GM18868 (cell line): ENCODE data around the gene GON4L.
"Not testable (repeated sequence)": the region's sequence is repeated elsewhere in the genome, so short reads cannot be mapped to it uniquely, and the experiment has no call there.

Experiments used
- ATAC-seq: cut with Tn5 transposase; IDR thresholded peaks from one replicate; pipeline ENCODE4 v1.9.1; 2021; ENCODE audit warnings: mild to moderate bottlenecking, moderate library complexity; ENCODE audit not compliant: unreplicated experiment

The GON4L gene

DNA sequence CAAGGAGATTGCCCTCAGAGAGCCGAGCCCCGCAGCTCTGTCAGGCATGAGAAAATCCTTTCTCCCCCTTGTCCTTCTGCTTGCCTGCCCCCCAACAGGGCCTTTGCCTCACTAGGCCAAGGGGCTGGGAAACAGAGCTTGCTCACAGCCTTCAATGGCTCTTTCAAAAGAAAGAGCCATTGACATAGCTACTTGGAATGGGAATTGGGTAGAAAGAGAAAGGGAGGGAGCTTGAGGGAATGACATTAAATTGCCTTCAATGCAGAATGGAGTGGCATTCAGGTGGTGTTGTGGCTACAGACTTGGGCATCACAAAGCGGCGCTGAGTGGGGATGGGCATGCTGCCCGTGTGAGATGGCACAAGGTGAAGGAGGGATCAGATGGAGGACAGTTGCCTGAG is 15.5 kb upstream of the GON4L start:
- ATAC-seq, result no peak

DNA sequence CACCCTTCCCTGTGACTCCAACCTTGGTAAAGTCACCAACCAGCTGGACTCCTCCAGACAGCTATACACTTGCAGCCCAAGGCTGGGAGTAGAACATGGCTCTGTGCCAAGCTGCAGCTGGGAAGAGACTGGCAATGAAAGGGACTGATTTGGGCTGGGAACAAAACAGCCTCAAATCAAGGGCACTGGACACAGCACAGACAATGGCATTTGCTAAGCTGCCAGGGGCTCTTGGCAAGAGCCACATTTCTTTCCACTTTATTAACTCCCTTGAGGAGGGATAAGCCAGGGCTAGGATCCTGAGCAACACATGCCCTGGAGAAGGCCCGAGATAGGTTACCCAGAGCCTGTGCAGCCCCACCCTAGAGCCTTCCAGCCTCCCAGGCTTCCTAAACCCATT is 14.4 kb upstream of the GON4L start:
- ATAC-seq, result no peak

DNA sequence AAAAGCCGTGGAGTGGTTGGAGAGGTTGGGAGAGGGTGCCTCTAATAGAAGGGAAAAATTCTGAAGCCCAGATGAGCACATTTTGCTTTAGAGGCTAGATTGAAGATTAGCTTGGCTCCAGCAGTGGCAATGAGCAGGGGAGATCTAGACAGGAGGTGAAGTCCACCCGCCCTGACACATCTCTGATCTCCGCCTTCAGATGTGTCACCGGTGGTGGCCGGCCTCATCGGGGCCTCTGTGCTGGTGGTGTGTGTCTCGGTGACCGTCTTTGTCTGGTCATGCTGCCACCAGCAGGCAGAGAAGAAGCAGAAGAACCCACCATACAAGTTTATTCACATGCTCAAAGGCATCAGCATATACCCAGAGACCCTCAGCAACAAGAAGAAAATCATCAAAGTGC is 10.8 kb upstream of the GON4L start:
- no peak for ATAC-seq

DNA sequence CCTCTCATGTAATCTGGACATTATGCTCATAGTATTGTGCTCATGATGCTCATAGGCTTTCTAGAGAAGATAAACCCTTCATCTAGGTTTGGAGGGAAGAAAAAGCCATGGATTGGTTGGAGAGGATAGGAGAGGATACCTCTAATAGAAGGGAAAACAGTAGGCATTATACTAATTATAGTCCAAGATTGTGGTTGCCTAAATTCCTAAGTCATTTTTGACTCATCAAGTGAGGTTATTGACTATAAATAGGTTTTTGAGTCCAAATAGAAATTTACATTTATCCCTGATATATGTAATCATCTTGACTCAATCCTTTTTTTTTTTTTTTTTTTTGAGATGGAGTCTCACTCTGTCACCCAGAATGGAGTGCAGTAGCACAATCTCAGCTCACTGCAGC is 7.4 kb upstream of the GON4L start:
- ATAC-seq, result no peak

DNA sequence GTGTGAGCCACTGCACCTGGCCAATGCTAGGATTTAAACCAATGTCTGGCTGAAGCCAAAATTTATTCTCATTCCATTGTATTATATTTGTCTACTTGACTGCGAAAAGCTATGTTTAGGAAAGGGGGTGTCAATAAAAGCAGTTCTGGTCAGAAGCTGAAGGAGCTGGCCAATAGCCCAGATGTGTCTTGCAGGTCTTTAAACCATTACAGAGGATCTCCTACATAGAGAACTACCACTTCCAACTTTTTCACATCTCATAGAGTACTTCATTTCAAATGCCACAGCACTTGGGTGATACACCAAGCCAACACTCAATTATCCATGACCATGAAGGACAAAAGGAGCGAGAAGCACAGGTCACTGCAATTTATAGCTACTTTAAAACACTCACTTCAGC is 4.9 kb upstream of the GON4L start:
- no peak for ATAC-seq

DNA sequence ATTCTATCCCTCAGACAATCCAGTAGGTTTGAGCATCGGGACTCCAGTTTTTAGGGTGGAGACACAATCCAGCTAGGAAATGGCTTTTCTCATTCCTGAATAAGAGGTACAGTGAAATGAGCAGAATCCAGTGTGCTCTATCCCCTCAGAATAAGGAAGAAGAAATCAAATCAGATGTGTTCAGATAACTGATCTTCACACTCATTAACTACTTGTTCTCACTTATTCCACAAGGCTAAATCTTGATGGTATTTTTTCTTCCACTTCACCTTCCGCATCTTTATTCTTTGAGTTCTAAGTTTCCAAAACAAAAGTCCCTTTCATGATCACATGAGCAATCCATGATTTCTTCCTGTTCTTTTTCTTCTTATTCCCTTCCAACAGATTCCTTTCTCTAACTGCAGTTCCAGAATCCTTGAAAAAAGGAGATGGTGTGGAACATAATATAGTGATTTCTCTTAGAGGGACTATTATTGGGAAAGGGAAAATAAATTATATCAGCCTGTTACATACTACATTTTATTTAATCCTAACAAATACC is 4.0 kb upstream of the GON4L start:
- ATAC-seq, result no peak

DNA sequence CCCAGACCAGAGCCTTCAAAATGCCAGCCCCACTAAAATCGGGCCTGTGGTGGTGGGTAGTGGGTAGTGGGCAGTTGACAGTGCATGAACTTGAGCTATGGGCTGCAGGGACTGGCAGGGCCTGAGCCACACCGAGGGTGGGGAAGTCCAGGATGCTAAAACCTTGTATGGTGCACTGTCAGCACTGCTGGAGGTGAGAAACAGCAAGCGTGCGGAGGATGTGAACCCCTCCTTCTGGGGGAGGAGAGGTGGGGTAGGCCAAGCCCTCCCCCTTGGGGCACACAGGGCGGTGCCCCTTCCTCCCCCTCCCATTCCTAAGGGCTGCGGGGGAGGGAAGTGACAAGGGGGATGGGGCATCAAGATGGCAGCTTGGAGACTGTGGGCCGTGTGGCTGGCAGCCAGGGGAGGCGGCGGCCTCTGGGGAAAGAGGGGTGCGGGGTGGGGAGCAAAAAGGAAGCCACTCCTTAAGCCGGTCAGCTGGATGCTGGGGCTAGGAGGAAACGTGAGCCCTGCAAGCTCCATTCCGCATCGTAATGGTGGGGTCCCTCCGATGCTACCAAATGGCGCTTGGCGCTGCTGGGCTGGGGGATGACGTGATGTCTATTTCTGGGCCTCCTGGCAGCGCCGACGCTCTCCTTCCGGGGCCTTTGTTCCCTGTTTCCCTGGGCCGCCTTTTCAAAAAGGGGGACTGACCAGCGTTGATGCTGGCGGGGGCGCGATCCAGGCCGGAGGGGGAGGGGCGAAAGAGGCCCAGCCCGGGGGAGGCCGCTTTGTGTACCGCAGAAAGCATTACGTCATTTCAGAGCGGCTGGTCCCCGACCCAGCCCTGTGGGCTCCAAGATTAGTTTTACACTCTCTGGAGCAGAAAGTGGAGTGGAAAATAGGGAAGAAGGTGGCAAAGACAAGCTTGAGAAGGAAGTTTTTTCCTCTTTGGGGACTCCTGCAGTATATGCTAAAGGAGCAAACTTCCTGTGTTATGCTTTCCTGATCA is 3.2 kb upstream of the GON4L start:
- no peak for ATAC-seq

DNA sequence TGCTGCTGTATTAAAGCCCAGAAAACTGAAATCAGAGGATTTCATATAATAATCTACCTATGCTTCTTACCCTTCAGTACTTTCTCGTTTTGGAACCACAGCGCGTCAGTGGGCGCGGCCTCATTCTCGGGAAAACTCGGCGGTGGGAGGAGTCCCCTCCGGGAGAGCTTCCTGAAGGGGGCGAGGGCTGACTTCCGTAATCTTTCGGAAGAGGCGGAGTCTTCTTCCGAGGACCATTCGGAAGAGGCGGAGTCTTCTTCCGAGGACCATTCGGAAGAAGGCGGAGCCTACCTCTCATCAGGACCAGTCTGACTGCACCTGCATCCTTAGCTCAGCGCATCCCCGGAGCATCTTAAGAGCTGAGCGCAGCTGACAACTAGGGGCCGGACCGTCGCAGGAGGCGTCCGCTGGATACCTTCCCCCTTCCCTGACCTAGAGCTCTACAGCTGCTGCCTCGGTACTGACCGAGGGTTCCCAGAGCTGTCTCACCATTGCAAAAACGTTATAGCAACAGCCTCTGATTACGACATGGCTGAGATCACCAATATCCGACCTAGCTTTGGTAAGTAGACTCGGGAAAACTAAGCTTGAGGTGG is 2.3 kb upstream of the GON4L start, which contains the start of gene SYT11:
SYT11 (plus strand) TSS at position 334 of the 596 bp plus-strand sequence; CDS start at position 529, 195 bp downstream.
- ATAC-seq, result peak; percentile 69

DNA sequence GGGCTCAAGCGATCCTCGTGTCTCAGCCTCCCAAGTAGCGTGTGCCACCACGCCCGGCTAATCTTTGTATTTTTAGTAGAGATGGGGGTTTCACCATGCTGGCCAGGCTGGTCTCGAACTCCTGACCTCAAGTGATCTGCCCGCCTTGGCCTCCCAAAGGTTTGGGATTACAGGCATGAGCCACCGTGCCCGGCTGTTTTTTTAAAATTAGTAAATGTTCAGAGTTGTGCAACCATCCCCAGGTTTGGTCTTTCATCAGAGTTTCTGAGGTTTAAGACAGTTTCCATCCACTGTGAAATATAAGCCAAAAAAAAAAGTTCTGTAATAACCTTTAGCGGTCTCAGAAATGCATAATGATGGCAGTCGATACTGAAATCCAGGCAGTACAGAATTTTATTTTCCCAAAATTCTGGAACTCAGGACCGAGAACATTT is 1.8 kb upstream of the GON4L start:
- ATAC-seq, result no peak

DNA sequence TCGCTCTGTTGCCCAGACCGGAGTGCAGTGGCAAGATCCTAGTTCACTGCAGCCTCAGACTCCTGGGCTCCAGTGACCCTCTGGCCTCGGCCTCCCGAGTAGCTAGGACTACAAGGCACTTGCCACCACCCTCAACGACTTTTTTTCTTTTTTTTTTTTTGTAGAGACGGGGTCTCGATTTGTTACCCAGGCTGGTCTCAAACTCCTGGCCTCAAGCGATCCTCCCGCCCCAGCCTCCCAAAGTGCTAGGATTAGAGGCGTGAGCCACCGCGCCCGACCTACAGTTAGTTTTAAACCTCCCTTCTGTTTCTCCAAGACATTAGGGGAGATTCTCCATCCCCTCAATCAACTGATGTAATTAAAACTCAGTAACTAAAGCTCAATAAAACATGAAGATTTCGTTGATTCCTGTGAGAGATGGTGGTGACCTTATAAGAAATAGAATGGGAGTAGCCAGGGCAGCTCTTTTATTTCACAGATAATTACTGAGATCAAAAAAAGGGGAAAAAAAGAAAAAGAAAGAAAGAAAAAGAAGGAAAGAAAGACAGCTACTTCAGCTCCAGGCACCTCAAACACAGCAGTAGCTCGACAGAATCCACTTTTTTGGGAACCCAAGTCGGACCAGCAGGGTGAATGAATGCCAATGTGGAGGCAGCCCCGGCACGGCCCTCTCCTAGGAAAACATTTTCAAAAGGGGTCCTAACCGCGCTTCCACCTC is 598 bp downstream of the GON4L start:
- no peak for ATAC-seq

DNA sequence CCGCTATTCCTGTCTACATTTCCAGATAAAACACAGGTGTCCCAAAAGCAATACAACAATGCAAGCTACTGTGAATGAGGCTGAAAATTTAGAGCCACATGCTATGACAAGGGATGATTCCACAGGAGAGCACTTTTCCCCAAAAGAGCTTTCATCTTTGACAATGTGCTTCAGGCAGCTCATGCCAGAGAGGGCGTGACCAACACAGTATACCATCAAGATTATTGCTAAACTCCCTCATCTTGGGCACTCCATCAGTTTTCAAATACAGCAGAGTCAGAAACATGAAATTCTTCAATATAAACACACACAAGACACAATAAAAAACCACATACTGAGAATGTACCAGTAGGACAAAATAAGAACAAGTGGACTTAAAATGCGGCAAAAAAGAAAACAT is 6.7 kb downstream of the GON4L start:
- ATAC-seq, result no peak

DNA sequence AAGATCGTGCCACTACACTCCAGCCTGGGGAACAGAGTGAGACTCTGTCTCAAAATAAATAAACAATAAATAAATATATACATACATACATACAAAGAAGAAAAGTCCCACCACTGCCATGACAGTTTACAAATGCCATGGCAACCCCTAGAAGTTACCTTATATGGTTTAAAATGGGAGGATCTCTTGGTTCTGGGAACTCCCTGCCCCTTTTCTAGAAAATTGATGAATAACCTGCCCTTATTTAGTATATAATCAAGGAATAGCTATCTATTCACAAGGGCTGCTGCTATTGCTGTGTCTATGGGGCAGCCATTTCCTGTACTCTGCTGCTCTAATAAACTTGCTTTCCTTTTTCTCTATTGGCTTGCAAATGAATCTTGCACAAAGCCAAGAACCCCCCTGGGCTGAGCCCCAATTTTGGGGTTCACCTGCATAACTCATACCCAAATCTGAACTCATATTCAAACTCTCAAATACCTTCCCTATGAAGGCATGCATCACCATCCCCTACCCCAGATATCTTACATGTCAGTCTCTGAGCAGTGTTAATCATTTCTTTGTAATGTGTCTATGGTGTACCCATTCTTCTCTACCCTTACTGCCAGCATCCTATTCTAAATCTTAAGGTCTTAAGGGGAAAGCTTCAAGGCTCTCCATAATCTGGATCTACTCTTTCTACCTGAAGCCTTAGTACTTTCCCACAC is 9.0 kb downstream of the GON4L start:
- ATAC-seq, result no peak

DNA sequence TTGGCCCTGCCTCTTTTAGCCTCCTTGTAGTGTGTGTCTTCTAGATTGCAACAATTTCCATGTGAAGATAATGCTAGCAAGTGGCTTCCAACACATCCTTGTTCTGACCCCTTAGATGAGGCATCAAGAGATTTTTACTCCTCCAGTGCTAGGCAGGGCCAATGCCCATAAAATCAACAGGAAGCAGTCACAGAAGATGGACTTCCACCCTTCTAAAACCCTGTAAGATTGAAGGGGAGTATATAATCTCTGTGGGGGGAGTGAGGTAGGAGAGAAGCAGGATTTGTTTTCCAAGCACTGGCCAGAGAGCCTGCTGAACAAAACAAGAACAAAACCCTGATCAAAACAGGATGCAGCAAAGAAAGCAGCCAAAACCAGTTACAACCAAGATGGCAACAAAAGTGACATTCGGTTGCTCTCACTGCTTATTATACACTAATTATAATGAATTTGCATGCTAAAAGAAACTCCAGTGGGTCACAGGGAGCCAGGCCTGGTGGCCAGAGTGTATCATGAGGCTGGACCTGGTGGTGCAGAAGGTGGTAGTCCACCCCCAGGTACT is 12.1 kb downstream of the GON4L start:
- no peak for ATAC-seq

DNA sequence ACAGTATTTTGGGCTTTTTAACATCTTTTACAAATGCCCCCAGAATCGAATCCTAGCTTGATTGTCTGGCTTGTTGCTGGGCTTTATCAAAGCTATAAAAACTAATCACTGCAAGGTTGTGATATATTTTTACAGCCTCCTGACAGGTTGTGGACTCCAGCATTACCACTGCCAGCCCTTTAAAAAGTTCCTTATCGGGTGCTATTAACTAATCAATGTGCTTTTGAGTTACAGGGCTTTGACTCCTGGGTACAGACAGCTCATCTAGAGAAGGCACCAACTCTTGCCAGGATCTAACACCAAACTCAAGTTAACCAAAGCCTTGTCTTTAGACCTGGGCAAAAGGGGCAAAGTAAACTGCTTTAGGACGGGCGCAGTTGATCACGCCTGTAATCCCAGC is 16.6 kb downstream of the GON4L start:
- ATAC-seq, result no peak

DNA sequence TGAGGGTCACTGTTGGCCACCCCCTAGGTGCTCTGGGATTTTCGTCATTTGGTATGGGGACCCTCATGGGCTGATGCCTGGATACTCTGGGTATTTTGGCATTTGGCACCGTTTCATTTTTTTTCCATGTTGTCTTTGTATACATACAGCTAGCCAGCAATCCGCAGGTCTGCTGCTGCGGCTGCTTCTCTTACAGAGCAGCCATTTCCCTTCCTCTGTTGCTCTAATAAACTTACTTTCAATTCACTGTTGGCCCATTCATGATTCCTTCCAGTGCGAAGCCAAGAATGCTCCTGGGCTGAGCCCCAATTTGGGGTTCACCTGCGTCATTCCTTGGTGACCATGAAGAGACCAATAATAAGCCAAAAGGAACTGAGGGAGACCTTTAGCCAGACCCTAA is 21.5 kb downstream of the GON4L start:
- no peak for ATAC-seq

DNA sequence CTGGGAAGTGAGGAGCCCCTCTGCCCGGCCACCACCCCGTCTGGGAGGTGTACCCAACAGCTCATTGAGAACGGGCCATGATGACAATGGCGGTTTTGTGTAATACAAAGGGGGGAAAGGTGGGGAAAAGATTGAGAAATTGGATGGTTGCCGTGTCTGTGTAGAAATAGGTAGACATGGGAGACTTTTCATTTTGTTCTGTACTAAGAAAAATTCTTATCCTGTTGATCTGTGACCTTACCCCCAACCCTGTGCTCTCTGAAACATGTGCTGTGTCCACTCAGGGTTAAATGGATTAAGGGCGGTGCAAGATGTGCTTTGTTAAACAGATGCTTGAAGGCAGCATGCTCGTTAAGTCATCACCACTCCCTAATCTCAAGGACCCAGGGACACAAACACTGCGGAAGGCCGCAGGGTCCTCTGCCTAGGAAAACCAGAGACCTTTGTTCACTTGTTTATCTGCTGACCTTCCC is 22.1 kb downstream of the GON4L start:
- ATAC-seq, result not testable (repeated sequence)

DNA sequence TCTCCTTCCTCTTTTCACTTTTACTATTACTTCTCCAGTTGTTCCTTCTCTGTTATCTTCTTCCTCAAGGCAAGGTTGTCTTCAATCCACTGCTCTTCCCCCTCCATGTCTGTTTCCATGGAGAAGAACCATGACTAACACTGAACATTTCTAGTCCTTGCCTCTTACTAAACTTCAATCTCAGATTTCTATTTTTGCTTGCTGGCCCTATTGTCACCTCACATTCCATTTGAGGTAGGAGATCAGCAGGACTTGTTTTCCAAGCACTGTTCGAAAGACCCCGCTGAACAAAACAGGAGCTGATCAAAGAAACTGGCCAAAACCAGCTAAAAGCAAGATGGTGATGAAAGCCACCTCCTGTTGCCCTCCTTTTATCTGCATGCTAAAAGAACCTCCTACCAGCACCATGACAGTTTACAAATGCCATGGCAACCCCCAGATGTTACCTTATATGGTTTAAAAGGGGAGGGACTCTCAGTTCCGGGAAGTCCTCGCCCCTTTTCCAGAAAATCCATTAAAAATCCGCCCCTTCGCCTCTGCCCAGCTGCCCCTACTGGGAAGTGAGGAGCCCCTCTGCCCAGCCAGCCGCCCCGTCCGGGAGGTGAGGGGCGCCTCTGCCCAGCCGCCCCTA is 22.6 kb downstream of the GON4L start:
- no peak for ATAC-seq

DNA sequence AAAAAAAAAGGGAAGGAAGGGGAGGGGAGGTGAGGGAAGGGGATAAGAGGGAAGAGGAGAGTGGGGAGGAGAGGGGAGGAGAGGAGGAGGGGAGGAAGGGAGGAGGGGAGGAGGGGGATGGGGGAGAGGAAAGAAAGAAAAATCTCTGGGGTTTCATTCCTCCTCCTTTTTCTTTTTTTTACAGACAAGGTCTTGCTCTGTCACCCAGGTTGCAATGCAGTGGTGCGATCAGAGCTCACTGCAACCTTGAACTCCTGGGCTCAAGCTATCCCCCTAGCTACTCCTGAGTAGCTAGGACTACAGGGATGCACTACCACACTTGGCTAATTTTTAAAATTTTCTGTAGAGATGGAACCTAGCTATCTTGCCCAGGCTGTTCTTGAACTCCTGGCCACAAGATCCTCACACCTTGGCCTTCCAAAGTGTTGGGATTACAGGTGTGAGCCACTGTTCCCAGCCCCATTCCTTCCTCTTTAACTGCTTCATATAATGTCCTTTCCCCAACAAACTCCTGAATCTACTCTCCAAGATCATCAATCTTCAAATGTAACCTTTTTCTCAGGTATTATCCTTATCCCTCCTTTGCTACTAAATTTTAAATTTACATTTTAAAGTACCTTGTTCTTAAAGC is 23.2 kb downstream of the GON4L start:
- no peak for ATAC-seq

DNA sequence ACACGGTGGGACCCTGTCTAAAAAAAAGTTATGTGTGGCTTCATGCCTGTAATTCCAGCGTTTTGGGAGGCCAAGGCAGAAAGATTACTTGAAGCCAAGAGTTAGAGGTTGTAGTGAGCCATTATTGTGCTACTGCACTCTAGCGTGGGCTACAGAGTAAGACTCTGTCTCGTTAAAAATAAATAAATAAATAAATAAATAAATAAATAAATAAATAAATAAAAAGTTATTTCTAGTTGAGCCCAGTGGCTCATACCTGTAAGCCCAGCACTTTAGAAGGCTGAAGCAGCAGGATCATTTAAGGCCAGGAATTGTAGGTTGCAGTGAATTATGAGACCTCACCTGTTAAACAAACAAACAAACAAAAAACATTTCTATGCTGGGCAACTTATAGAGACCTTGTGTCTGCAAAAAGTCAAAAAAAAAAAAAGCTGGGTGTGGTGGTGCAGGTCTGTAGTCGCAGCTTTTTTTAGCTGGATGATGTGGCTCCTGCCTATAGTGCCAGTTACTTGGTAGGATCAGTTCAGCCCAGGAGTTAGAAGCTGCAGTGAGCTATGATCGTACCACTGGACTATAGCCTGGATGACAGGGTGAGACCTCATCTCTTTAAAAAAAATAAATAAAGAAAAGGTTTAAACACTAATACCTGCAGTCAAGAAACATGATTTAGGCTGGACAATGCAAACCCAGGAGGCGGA is 25.6 kb downstream of the GON4L start:
- no peak for ATAC-seq
